ENCODE data around the gene MCHR1.
"Not testable (repeated sequence)": the region's sequence is repeated elsewhere in the genome, so short reads cannot be mapped to it uniquely, and the experiment has no call there.

MCHR1 gene

DNA sequence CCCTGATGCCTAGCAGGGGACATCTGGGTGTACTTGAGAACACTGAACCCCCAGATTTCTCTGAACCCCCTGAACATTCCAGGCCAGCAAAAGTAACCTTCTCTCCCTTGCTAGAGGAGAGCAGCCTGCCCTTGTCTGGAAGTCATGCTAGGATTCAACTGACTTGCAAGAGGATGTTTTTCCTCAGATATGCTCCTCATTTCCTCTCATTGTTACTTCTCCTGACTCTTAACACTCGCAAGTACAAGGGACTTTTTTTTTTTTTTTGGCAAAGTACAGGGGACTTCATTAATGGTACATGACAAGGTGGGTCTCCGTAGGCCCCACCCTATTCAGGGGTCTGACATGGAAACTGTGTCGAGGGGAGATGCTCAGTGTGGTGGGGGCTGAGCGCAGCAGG lies 6.3 kb upstream of the MCHR1 start:
- Histone ChIP-seq H3K36me3 (replicated peaks; ENCODE audit: low read depth, low read length) (no peaks in the 10 kb centered on the region), H3K27me3 (ENCODE audit: low read depth, low read length) (no peaks in the 10 kb centered on the region), H3K4me2 (ENCODE audit: low read length) (no peak overlapping the region), H3K9me3 (ENCODE audit: insufficient read depth, low read length) (no peaks in the 10 kb centered on the region), H3K27ac (ENCODE audit: low read length) (no peak overlapping the region), H3K4me3 (ENCODE audit: low read length) (no peak overlapping the region), H3K79me2 (ENCODE audit: low read length) (no peaks in the 10 kb centered on the region), H3K9ac (ENCODE audit: low read length) (no peak overlapping the region), H4K20me1 (ENCODE audit: insufficient read depth, low read length) (no peaks in the 10 kb centered on the region), H2AFZ (ENCODE audit: low read depth, low read length) (no peak overlapping the region), H3K4me1 (ENCODE audit: low read length) (peaks cover 10% of the 10 kb centered on the region)
- no peak for TF ChIP-seq EZH2phosphoT487 (IDR thresholded peaks at IDR 0.05; ENCODE audit: low read depth)

DNA sequence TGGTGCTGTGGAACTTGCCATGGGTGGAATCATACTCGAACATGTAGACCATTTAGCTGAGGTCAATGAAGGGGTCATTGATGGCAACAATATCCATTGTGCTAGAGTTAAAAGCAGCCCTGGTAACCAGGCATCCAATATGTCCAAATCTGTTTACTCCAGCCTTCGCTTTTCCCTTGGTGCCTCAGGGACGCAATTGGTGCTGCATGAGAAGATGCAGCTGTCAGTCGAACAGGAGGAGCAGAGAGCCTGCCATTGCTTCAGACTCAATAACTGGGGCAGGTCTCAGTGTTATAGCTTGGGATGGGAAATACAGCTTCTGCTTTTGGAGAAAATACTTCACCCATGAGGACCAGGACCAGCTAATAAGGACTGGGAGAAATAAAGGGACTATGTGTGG lies 5.0 kb upstream of the MCHR1 start:
- Histone ChIP-seq H3K9me3 (ENCODE audit: insufficient read depth, low read length) (no peaks in the 10 kb centered on the region), H3K27ac (ENCODE audit: low read length) (no peak overlapping the region), H2AFZ (ENCODE audit: low read depth, low read length) (no peak overlapping the region), H3K4me1 (ENCODE audit: low read length) (peaks cover 2% of the 10 kb centered on the region), H3K79me2 (ENCODE audit: low read length) (no peaks in the 10 kb centered on the region), H3K4me3 (ENCODE audit: low read length) (no peak overlapping the region), H4K20me1 (ENCODE audit: insufficient read depth, low read length) (no peaks in the 10 kb centered on the region), H3K27me3 (ENCODE audit: low read depth, low read length) (peaks cover 2% of the 10 kb centered on the region), H3K9ac (ENCODE audit: low read length) (no peak overlapping the region), H3K36me3 (replicated peaks; ENCODE audit: low read depth, low read length) (no peaks in the 10 kb centered on the region), H3K4me2 (ENCODE audit: low read length) (no peak overlapping the region)
- TF ChIP-seq CTCF (IDR thresholded peaks at IDR 0.05; ENCODE audit: low read depth, low read length) (no peak), EZH2phosphoT487 (IDR thresholded peaks at IDR 0.05; ENCODE audit: low read depth) (no peak)

DNA sequence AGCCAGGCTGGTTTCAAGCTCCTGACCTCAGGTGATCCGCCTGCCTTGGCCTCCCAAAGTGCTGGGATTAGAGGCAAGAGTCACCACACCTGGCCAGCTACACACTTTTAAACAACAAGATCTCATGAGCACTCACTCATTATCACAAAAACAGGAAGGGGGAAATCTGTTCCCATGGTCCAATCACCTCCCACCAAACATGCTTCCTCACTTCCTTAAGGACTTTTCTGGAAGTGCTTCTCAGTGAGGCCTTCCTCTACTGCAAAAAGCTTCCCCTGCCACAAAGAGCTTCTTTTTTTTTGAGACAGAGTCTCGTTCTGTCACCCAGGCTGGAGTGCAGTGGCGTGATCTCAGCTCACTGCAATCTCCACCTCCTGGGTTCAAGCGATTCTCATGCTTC lies 3.1 kb upstream of the MCHR1 start:
- not testable (repeated sequence) for H3K4me2 ChIP-seq (ENCODE audit: low read length)

DNA sequence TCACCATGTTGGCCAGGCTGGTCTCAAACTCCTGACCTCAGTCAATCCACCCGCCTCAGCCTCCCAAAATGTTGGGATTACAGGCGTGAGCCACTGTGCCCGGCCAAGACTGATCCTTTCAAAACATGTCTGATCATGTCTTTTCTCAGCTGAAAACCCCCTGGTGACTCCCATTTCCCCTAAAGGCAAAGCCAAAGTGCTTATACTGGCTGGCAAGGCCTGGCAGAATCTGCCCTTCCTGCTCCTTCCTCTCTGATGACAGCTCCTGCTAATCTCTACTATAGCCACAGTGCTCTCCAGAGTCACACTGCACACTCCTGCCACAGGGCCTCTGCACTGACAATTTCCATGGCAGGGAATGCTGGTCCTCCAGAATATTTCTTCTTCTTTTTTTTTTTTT lies 2.6 kb upstream of the MCHR1 start:
- H3K36me3 ChIP-seq (replicated peaks; ENCODE audit: low read depth, low read length): no peaks in the 10 kb centered on the region
- TF ChIP-seq CTCF (IDR thresholded peaks at IDR 0.05; ENCODE audit: low read depth, low read length) (no peak), EZH2phosphoT487 (IDR thresholded peaks at IDR 0.05; ENCODE audit: low read depth) (no peak)
- H2AFZ ChIP-seq (ENCODE audit: low read depth, low read length): no peak overlapping the region
- H3K27me3 ChIP-seq (ENCODE audit: low read depth, low read length): peaks cover 17% of the 10 kb centered on the region
- no peaks in the 10 kb centered on the region for H3K9me3 ChIP-seq (ENCODE audit: insufficient read depth, low read length)
- H3K4me2 ChIP-seq (ENCODE audit: low read length): no peak overlapping the region
- H3K79me2 ChIP-seq (ENCODE audit: low read length): no peaks in the 10 kb centered on the region
- H3K4me1 ChIP-seq (ENCODE audit: low read length): no peaks in the 10 kb centered on the region
- H4K20me1 ChIP-seq (ENCODE audit: insufficient read depth, low read length): no peaks in the 10 kb centered on the region
- no peak overlapping the region for H3K4me3 ChIP-seq (ENCODE audit: low read length)
- no peak overlapping the region for H3K9ac ChIP-seq (ENCODE audit: low read length)
- H3K27ac ChIP-seq (ENCODE audit: low read length): no peak overlapping the region

More for the DNA sequence above, 3.1 kb upstream of the MCHR1 start:
- H2AFZ ChIP-seq (ENCODE audit: low read depth, low read length); H3K9me3 ChIP-seq (ENCODE audit: insufficient read depth, low read length); H3K36me3 ChIP-seq (replicated peaks; ENCODE audit: low read depth, low read length); H3K4me3 ChIP-seq (ENCODE audit: low read length); H3K4me1 ChIP-seq (ENCODE audit: low read length); H3K27ac ChIP-seq (ENCODE audit: low read length); H3K79me2 ChIP-seq (ENCODE audit: low read length); H4K20me1 ChIP-seq (ENCODE audit: insufficient read depth, low read length); H3K9ac ChIP-seq (ENCODE audit: low read length): not testable (repeated sequence)
- peaks cover 17% of the 10 kb centered on the region for H3K27me3 ChIP-seq (ENCODE audit: low read depth, low read length)

DNA sequence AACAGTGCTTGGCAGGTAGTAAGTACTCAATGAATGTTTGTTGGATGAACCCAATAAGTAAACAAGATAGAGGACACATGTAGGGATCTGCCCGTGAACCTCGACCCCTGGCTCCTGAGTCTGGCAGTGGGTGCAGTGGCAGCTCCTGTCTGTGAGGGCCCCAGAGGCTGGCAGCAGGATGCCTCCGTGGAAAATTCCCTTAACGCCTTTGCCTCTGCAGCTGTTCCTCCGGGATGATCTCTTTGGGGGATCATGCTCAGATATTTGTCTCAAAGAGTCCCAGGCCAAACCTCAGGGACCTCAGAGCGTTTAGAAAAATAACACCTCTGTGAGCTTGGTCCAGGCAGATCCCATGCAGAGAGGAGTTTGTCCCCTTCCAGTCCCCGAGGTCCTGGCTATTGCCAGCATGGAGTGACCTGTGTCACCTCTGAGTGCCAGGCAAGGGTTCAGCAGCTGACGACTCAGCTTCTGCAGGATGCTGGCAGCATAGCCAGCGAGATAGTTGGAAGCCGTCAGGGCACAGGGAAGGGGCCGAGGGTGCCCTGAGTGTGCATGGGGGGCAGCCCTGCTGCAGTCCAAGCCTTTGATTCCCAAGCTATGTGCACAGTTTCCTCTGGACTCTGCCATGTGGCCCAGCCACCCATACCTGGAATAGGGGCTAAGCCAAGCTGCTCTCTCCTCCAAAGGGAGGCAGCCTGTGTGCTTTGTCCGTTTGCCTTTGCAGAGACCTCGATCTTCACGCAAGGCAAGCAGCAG lies 613 bp upstream of the MCHR1 start:
- no peak overlapping the region for H2AFZ ChIP-seq (ENCODE audit: low read depth, low read length)
- H3K4me1 ChIP-seq (ENCODE audit: low read length): peaks cover 9% of the 10 kb centered on the region
- H3K27ac ChIP-seq (ENCODE audit: low read length): no peak overlapping the region
- no peaks in the 10 kb centered on the region for H4K20me1 ChIP-seq (ENCODE audit: insufficient read depth, low read length)
- H3K4me3 ChIP-seq (ENCODE audit: low read length): no peak overlapping the region
- no peak overlapping the region for H3K9ac ChIP-seq (ENCODE audit: low read length)
- TF ChIP-seq EZH2phosphoT487 (IDR thresholded peaks at IDR 0.05; ENCODE audit: low read depth) (no peak), CTCF (IDR thresholded peaks at IDR 0.05; ENCODE audit: low read depth, low read length) (no peak)
- H3K36me3 ChIP-seq (replicated peaks; ENCODE audit: low read depth, low read length): no peaks in the 10 kb centered on the region
- no peaks in the 10 kb centered on the region for H3K79me2 ChIP-seq (ENCODE audit: low read length)
- H3K4me2 ChIP-seq (ENCODE audit: low read length): no peak overlapping the region
- no peaks in the 10 kb centered on the region for H3K9me3 ChIP-seq (ENCODE audit: insufficient read depth, low read length)
- H3K27me3 ChIP-seq (ENCODE audit: low read depth, low read length): peaks cover 17% of the 10 kb centered on the region

Measured in OCI-LY3 (cell line).